Skeletal muscle satellite cell (primary cell): Measurements from ENCODE around the gene NLGN2.

Source experiments
- H3K27me3 ChIP-seq: 2 replicates; pipeline ENCODE4 v1.7.0; 2013; ENCODE audit warnings: low read length; ENCODE audit not compliant: control insufficient read depth, insufficient read depth
- H3K36me3 ChIP-seq: 2 replicates; pipeline ENCODE4 v1.7.0; 2013; ENCODE audit warnings: mild to moderate bottlenecking, control low read depth, low read length; ENCODE audit not compliant: insufficient read depth
- H3K4me1 ChIP-seq: 2 replicates; pipeline ENCODE4 v1.7.0; 2013; ENCODE audit warnings: low read length; ENCODE audit not compliant: control insufficient read depth, insufficient read depth
- H3K4me2 ChIP-seq: 2 replicates; pipeline ENCODE4 v1.7.0; 2013; ENCODE audit warnings: mild to moderate bottlenecking, low read length
- H3K4me3 ChIP-seq: 2 replicates; pipeline ENCODE4 v1.7.0; 2013; ENCODE audit warnings: low read length
- H3K9ac ChIP-seq: 2 replicates; pipeline ENCODE4 v1.7.0; 2013; ENCODE audit warnings: mild to moderate bottlenecking, low read depth, low read length, moderate library complexity
- H3K9me3 ChIP-seq: replicated peaks from 2 replicates; pipeline ENCODE4 v1.7.0; 2013; ENCODE audit warnings: mild to moderate bottlenecking, control low read depth, low read length

NLGN2 gene

GRCh38 chr17:7407082-7407481, 563 bp upstream of the NLGN2 start:
- Histone ChIP-seq H3K4me1 (peaks cover 18% of the 10 kb centered on the region), H3K36me3 (peaks cover 12% of the 10 kb centered on the region), H3K9ac (no peak overlapping the region), H3K4me3 (no peak overlapping the region), H3K9me3 (no peaks in the 10 kb centered on the region), H3K4me2 (no peak overlapping the region), H3K27me3 (no peaks in the 10 kb centered on the region)

- H3K27me3 ChIP-seq = no peaks in the 10 kb centered on the region
- H3K9me3 ChIP-seq = no peaks in the 10 kb centered on the region
- H3K4me3 ChIP-seq = no peak overlapping the region
- H3K4me2 ChIP-seq = no peak overlapping the region
- H3K36me3 ChIP-seq = peaks cover 12% of the 10 kb centered on the region
- no peak overlapping the region for H3K9ac ChIP-seq
- H3K4me1 ChIP-seq = peaks cover 16% of the 10 kb centered on the region
These were observed 645 bp downstream of the NLGN2 start for GRCh38 chr17:7408252-7408727.

- Histone ChIP-seq H3K36me3 (peaks cover 12% of the 10 kb centered on the region), H3K9me3 (no peaks in the 10 kb centered on the region), H3K9ac (no peak overlapping the region), H3K4me3 (no peak overlapping the region), H3K4me1 (peaks cover 21% of the 10 kb centered on the region), H3K4me2 (no peak overlapping the region), H3K27me3 (no peaks in the 10 kb centered on the region)
These were observed 1.2 kb downstream of the NLGN2 start for GRCh38 chr17:7408863-7409262.

- Histone ChIP-seq H3K4me2 (no peak overlapping the region), H3K36me3 (peaks cover 12% of the 10 kb centered on the region), H3K27me3 (no peaks in the 10 kb centered on the region), H3K4me3 (no peak overlapping the region), H3K9me3 (no peaks in the 10 kb centered on the region), H3K9ac (no peak overlapping the region), H3K4me1 (peaks cover 21% of the 10 kb centered on the region)
These were observed 2.1 kb downstream of the NLGN2 start for GRCh38 chr17:7409716-7410115.

- Histone ChIP-seq H3K9me3 (no peaks in the 10 kb centered on the region), H3K4me2 (no peak overlapping the region), H3K9ac (no peak overlapping the region), H3K27me3 (no peaks in the 10 kb centered on the region), H3K4me1 (peaks cover 17% of the 10 kb centered on the region), H3K36me3 (peaks cover 17% of the 10 kb centered on the region), H3K4me3 (no peak overlapping the region)
These were observed 3.2 kb downstream of the NLGN2 start for GRCh38 chr17:7410634-7411426.

GRCh38 chr17:7411427-7411750, 3.7 kb downstream of the NLGN2 start:
- Histone ChIP-seq H3K27me3 (no peaks in the 10 kb centered on the region), H3K4me3 (no peak overlapping the region), H3K9me3 (no peaks in the 10 kb centered on the region), H3K4me1 (peaks cover 11% of the 10 kb centered on the region), H3K9ac (no peak overlapping the region), H3K36me3 (peaks cover 17% of the 10 kb centered on the region), H3K4me2 (no peak overlapping the region)

- H3K4me3 ChIP-seq = no peak overlapping the region
- no peak overlapping the region for H3K9ac ChIP-seq
- peaks cover 17% of the 10 kb centered on the region for H3K36me3 ChIP-seq
- no peaks in the 10 kb centered on the region for H3K9me3 ChIP-seq
- peaks cover 11% of the 10 kb centered on the region for H3K4me1 ChIP-seq
- peak overlapping the region; percentile 20 for H3K4me2 ChIP-seq
- H3K27me3 ChIP-seq = no peaks in the 10 kb centered on the region
These were observed 5.8 kb downstream of the NLGN2 start for GRCh38 chr17:7413346-7413985.

GRCh38 chr17:7414837-7415236, 7.2 kb downstream of the NLGN2 start:
- Histone ChIP-seq H3K4me3 (no peak overlapping the region), H3K9me3 (no peaks in the 10 kb centered on the region), H3K4me1 (peaks cover 11% of the 10 kb centered on the region), H3K27me3 (no peaks in the 10 kb centered on the region), H3K9ac (no peak overlapping the region), H3K4me2 (no peak overlapping the region), H3K36me3 (peaks cover 7% of the 10 kb centered on the region)

- H3K4me3 ChIP-seq = no peak overlapping the region
- peaks cover 11% of the 10 kb centered on the region for H3K4me1 ChIP-seq
- H3K36me3 ChIP-seq = peaks cover 5% of the 10 kb centered on the region
- no peak overlapping the region for H3K4me2 ChIP-seq
- H3K9ac ChIP-seq = no peak overlapping the region
- H3K9me3 ChIP-seq = no peaks in the 10 kb centered on the region
- no peaks in the 10 kb centered on the region for H3K27me3 ChIP-seq
These were observed 8.1 kb downstream of the NLGN2 start for GRCh38 chr17:7415784-7416183.

GRCh38 chr17:7416323-7416722, 8.7 kb downstream of the NLGN2 start:
- Histone ChIP-seq H3K4me1 (peaks cover 11% of the 10 kb centered on the region), H3K9me3 (no peaks in the 10 kb centered on the region), H3K9ac (no peak overlapping the region), H3K4me3 (no peak overlapping the region), H3K27me3 (no peaks in the 10 kb centered on the region), H3K36me3 (peaks cover 5% of the 10 kb centered on the region), H3K4me2 (no peak overlapping the region)

- peaks cover 5% of the 10 kb centered on the region for H3K36me3 ChIP-seq
- no peaks in the 10 kb centered on the region for H3K27me3 ChIP-seq
- no peak overlapping the region for H3K4me3 ChIP-seq
- no peak overlapping the region for H3K9ac ChIP-seq
- no peaks in the 10 kb centered on the region for H3K9me3 ChIP-seq
- H3K4me2 ChIP-seq = no peak overlapping the region
- peaks cover 11% of the 10 kb centered on the region for H3K4me1 ChIP-seq
These were observed 9.5 kb downstream of the NLGN2 start for GRCh38 chr17:7417056-7417655.
